B cell (primary cell): ENCODE data around the gene PHACTR2. TPM values are rescaled to one million over a fixed set of nuclear protein-coding genes. Genes with fewer than 3 reads are reported as not detected.

Experiments used
- ATAC-seq: fragments of 200-7000 bp; cut with Tn5 transposase; one replicate; pipeline ENCODE4 v1.10.0; 2021; ENCODE audit warnings: low read depth, mild to moderate bottlenecking, moderate number of reproducible peaks, moderate library complexity
- CTCF ChIA-PET: fragments of 350-600 bp; sonication (Branson Sonifier 250); formaldehyde crosslinking; loops from one replicate; lab custom pipeline; 2021; ENCODE audit warnings: antibody characterized with exemption, inconsistent platforms; lab: Charles Lee
- POLR2A ChIA-PET: fragments of 350-600 bp; sonication (Branson Sonifier 250); formaldehyde crosslinking; loops from one replicate; lab custom pipeline; 2021; ENCODE audit warnings: antibody characterized with exemption; lab: Charles Lee
- DNase-seq: peaks from one replicate; pipeline ENCODE4 v3.0.0; 2013
- H2AFZ ChIP-seq: 2 replicates; pipeline ENCODE4 v1.6.1; 2012; ENCODE audit warnings: mild to moderate bottlenecking, low read depth, low read length; ENCODE audit not compliant: insufficient read depth, poor library complexity, severe bottlenecking
- H3K27ac ChIP-seq, 2 donors: 1 replicate in 1 of 2; 2 replicates in 1 of 2; pipeline ENCODE4 v1.5.1; 2012 to 2013; ENCODE audit warnings: low read length in 2 of 2, mild to moderate bottlenecking in 2 of 2, moderate library complexity in 1 of 2
- H3K27me3 ChIP-seq, 4 experiments: fragments of 200-600 bp in 1 of 4; sonication (generic) in 1 of 4; replicated peaks in 1 of 4; 1 replicate in 2 of 4; 2 replicates in 2 of 4; pipeline versions ENCODE4 v1.6.1 to v1.7.0; 2013 to 2016; ENCODE audit warnings: low read length in 3 of 4, mild to moderate bottlenecking in 2 of 4, mixed read lengths in 1 of 4, moderate library complexity in 1 of 4; ENCODE audit not compliant: insufficient read depth in 4 of 4, control insufficient read depth in 3 of 4; ENCODE audit errors: control extremely low read depth in 1 of 4
- H3K36me3 ChIP-seq, 2 experiments: replicated peaks in 1 of 2; 1 replicate in 1 of 2; 2 replicates in 1 of 2; pipeline versions ENCODE4 v1.6.1 to v1.7.1; 2013; ENCODE audit warnings: low read length in 1 of 2; ENCODE audit not compliant: insufficient read depth in 2 of 2, control insufficient read depth in 1 of 2; ENCODE audit errors: control extremely low read depth in 1 of 2, extremely low read depth in 1 of 2
- H3K4me1 ChIP-seq, 2 donors: fragments of 200-600 bp in 1 of 2; sonication (generic) in 1 of 2; 1 replicate in 1 of 2; 2 replicates in 1 of 2; pipeline versions ENCODE4 v1.5.1 to v1.6.1; 2013 to 2017; ENCODE audit warnings: low read length in 2 of 2; ENCODE audit not compliant: control insufficient read depth in 2 of 2, insufficient read depth in 2 of 2
- H3K4me2 ChIP-seq: replicated peaks from 2 replicates; pipeline ENCODE3; 2012; ENCODE audit warnings: mild to moderate bottlenecking, low read depth, low read length; ENCODE audit not compliant: poor library complexity, severe bottlenecking
- H3K4me3 ChIP-seq, 5 experiments: fragments of 200-600 bp in 1 of 5; sonication (generic) in 1 of 5; 1 replicate in 3 of 5; 2 replicates in 2 of 5; pipeline versions ENCODE4 v1.5.1 to v1.7.0; 2011 to 2016; ENCODE audit warnings: low read length in 4 of 5, mild to moderate bottlenecking in 4 of 5, low read depth in 2 of 5, control low read depth in 1 of 5, moderate library complexity in 1 of 5; ENCODE audit not compliant: insufficient read depth in 1 of 5; ENCODE audit errors: control extremely low read depth in 1 of 5, extremely low read depth in 1 of 5
- H3K79me2 ChIP-seq: fragments of 200-600 bp; sonication (generic); one replicate; pipeline ENCODE4 v1.6.0; 2016; ENCODE audit warnings: low read length; ENCODE audit not compliant: control insufficient read depth, insufficient read depth
- H3K9ac ChIP-seq: fragments of 200-600 bp; sonication (generic); 2 replicates; pipeline ENCODE4 v1.6.1; 2017; ENCODE audit warnings: mild to moderate bottlenecking, low read length, moderate library complexity
- H3K9me3 ChIP-seq, 3 donors: one replicate each; pipeline versions ENCODE4 v1.6.1 to v1.7.1; 2013; ENCODE audit warnings: low read length in 2 of 3; ENCODE audit not compliant: control insufficient read depth in 2 of 3, insufficient read depth in 1 of 3; ENCODE audit errors: control extremely low read depth in 1 of 3
- H4K20me1 ChIP-seq: 2 replicates; pipeline ENCODE4 v1.6.0; 2012; ENCODE audit warnings: mild to moderate bottlenecking, low read length; ENCODE audit not compliant: insufficient read depth, control insufficient read depth, poor library complexity, severe bottlenecking
- H3K27ac Mint-ChIP-seq: one replicate; pipeline ENCODE4 v1.8.0; 2021; ENCODE audit warnings: mixed read lengths
- H3K27me3 Mint-ChIP-seq: one replicate; pipeline ENCODE4 v1.8.0; 2021; ENCODE audit warnings: mixed read lengths
- H3K4me1 Mint-ChIP-seq: one replicate; pipeline ENCODE4 v1.8.0; 2021; ENCODE audit warnings: mixed read lengths
- H3K4me3 Mint-ChIP-seq: one replicate; pipeline ENCODE4 v1.8.0; 2021; ENCODE audit warnings: mixed read lengths
- H3K9me3 Mint-ChIP-seq: one replicate; pipeline ENCODE4 v1.8.0; 2022; ENCODE audit warnings: mixed read lengths; ENCODE audit not compliant: insufficient read depth
- EZH2 ChIP-seq: IDR thresholded peaks from 2 replicates; pipeline ENCODE4 v1.6.1; 2012; ENCODE audit warnings: borderline replicate concordance, low read depth, mild to moderate bottlenecking, moderate library complexity, low read length; ENCODE audit not compliant: insufficient read depth, poor library complexity, severe bottlenecking
- WGBS: methylation state at CpG from one replicate; pipeline ENCODE4 v1.1.5; 2013; ENCODE audit warnings: missing lambda C conversion rate; ENCODE audit not compliant: insufficient coverage; 5-methylcytosine and 5-hydroxymethylcytosine counted together
- intact Hi-C: fragments of 100-400 bp; cut with micrococcal nuclease; formaldehyde crosslinking; loops from one replicate; pipeline ENCODE4 v1.10.0; 2022
- polyA plus RNA-seq: library from polyadenylated mRNA; depleted of rRNA; stranded (reverse); fragments of >200 nt; gene quantifications from 2 replicates; pipeline ENCODE4 v1.2.3, GENCODE V29; 2012
- total RNA-seq, 2 donors: library from RNA; stranded (reverse); fragments of 120-200 nt in 1 of 2; gene quantifications; 1 replicate in 1 of 2; 2 replicates in 1 of 2; pipeline versions ENCODE4 v1.2.3 to v1.2.4, GENCODE V29; 2013 to 2022
- TF ChIP-seq, protein P1 (sequence below): fragments of 200-600 bp; IDR thresholded peaks from one replicate; pipeline ENCODE4 v1.8.0; 2022; ENCODE audit warnings: antibody characterized with exemption, mild to moderate bottlenecking

PHACTR2 gene
- total and polyA plus RNA-seq, 2 donors (not counting 1 experiment from before 2014, with no cell fraction given) = 1.1 to 10.6 TPM

DNA sequence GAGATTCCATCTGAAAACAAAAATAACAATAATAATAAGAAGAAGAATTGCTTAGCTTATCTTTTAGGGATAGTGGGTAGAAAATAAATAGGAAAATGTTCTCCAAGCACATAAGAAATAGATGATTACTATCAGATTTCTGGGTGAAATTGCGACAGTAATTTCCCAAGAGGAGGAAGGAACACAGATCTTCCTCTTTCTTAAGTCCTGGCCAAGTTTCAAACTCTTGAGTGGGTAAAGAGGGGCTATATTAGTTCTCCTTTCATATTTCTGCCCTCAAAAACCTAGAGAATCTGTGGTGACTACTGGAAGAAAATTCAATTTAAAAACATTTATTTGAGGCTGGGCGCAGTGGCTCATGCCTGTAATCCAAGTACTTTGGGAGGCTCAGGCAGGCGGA lies 63.7 kb downstream of the PHACTR2 start:
- Histone ChIP-seq H2AFZ (no peak overlapping the region), H3K27me3 (no peaks in the 10 kb centered on the region), H3K4me3 (no peak overlapping the region), H3K9ac (no peak overlapping the region), H4K20me1 (no peaks in the 10 kb centered on the region), H3K27ac (no peak overlapping the region), H3K4me2 (no peak overlapping the region), H3K36me3 (no peaks in the 10 kb centered on the region), H3K4me1 (no peaks in the 10 kb centered on the region), H3K79me2 (no peaks in the 10 kb centered on the region), H3K9me3 (no peaks in the 10 kb centered on the region)
- DNase-seq = no peak
- 89% methylated on average over 2 of the region's 3 CpGs for WGBS
- no peaks in the 10 kb centered on the region for H3K4me1 Mint-ChIP-seq
- H3K27ac Mint-ChIP-seq = no peak overlapping the region
- intact Hi-C loops = no loop called here
- TF ChIP-seq, protein P1, sequence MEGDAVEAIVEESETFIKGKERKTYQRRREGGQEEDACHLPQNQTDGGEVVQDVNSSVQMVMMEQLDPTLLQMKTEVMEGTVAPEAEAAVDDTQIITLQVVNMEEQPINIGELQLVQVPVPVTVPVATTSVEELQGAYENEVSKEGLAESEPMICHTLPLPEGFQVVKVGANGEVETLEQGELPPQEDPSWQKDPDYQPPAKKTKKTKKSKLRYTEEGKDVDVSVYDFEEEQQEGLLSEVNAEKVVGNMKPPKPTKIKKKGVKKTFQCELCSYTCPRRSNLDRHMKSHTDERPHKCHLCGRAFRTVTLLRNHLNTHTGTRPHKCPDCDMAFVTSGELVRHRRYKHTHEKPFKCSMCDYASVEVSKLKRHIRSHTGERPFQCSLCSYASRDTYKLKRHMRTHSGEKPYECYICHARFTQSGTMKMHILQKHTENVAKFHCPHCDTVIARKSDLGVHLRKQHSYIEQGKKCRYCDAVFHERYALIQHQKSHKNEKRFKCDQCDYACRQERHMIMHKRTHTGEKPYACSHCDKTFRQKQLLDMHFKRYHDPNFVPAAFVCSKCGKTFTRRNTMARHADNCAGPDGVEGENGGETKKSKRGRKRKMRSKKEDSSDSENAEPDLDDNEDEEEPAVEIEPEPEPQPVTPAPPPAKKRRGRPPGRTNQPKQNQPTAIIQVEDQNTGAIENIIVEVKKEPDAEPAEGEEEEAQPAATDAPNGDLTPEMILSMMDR = no peak
- no peak for TF ChIP-seq EZH2
- H3K9me3 Mint-ChIP-seq = peaks cover 3% of the 10 kb centered on the region
- POLR2A ChIA-PET = no interaction called here
- H3K27me3 Mint-ChIP-seq = no peaks in the 10 kb centered on the region
- no peak for ATAC-seq
- CTCF ChIA-PET = no interaction called here
- no peak overlapping the region for H3K4me3 Mint-ChIP-seq

- Histone ChIP-seq H3K4me3 (no peak overlapping the region), H3K4me1 (no peaks in the 10 kb centered on the region), H3K79me2 (no peaks in the 10 kb centered on the region), H3K36me3 (no peaks in the 10 kb centered on the region), H3K27me3 (no peaks in the 10 kb centered on the region), H3K9ac (no peak overlapping the region), H3K9me3 (no peaks in the 10 kb centered on the region), H2AFZ (no peak overlapping the region), H3K27ac (no peak overlapping the region), H3K4me2 (no peak overlapping the region), H4K20me1 (no peaks in the 10 kb centered on the region)
- Mint-ChIP-seq H3K4me3 (no peak overlapping the region), H3K27ac (no peak overlapping the region), H3K27me3 (no peaks in the 10 kb centered on the region), H3K9me3 (peaks cover 3% of the 10 kb centered on the region), H3K4me1 (no peaks in the 10 kb centered on the region)
- ChIA-PET POLR2A (no interaction called here), CTCF (no interaction called here)
- TF ChIP-seq, protein P1 = no peak
- no peak for TF ChIP-seq EZH2
- no peak for ATAC-seq
- 84% methylated on average over 2 of the region's 6 CpGs for WGBS
- DNase-seq = no peak
- intact Hi-C loops = no loop called here
These were observed 64.5 kb downstream of the PHACTR2 start for GRCh38 chr6:143742070-143742954.
